GM23338 (cell line): ENCODE data around the gene SBF1. TPM values are rescaled to one million over a fixed set of nuclear protein-coding genes. Genes with fewer than 3 reads are reported as not detected.

ENCODE experiments used
- ATAC-seq: fragments of 200-7000 bp; cut with Tn5 transposase; 3 replicates; pipeline ENCODE4 v1.9.1; 2020
- DNase-seq: peaks from one replicate; pipeline ENCODE4 v3.0.0-alpha.2; 2015; ENCODE audit warnings: low spot score
- H2AFZ ChIP-seq: fragments of 200-600 bp; sonication (generic); 2 replicates; pipeline ENCODE4 v1.8.0; 2016; ENCODE audit warnings: antibody characterized with exemption, mild to moderate bottlenecking, moderate library complexity
- H3F3A ChIP-seq: fragments of 200-600 bp; sonication (generic); replicated peaks from 2 replicates; pipeline ENCODE4 v1.8.0; 2017; ENCODE audit warnings: antibody characterized with exemption, mixed run types, low read depth
- H3K27ac ChIP-seq: fragments of 200-600 bp; sonication (generic); 2 replicates; pipeline ENCODE4 v1.6.1; 2016; ENCODE audit warnings: low read depth
- H3K27me3 ChIP-seq: fragments of 200-600 bp; sonication (generic); 2 replicates; pipeline ENCODE4 v1.8.0; 2016; ENCODE audit warnings: mild to moderate bottlenecking, mixed run types, moderate library complexity; ENCODE audit not compliant: insufficient read depth
- H3K36me3 ChIP-seq: fragments of 200-600 bp; sonication (generic); 2 replicates; pipeline ENCODE4 v1.8.0; 2016; ENCODE audit warnings: mild to moderate bottlenecking; ENCODE audit not compliant: insufficient read depth
- H3K4me1 ChIP-seq: fragments of 200-600 bp; sonication (generic); 2 replicates; pipeline ENCODE4 v1.8.0; 2016; ENCODE audit warnings: mild to moderate bottlenecking, moderate library complexity; ENCODE audit not compliant: insufficient read depth
- H3K4me2 ChIP-seq: fragments of 200-600 bp; sonication (generic); 2 replicates; pipeline ENCODE4 v1.7.1; 2017; ENCODE audit warnings: mixed run types
- H3K4me3 ChIP-seq: fragments of 200-600 bp; sonication (generic); 2 replicates; pipeline ENCODE4 v1.6.1; 2016; ENCODE audit warnings: mixed run types
- H3K79me2 ChIP-seq: fragments of 200-600 bp; sonication (generic); replicated peaks from 2 replicates; pipeline ENCODE4 v1.8.0; 2017; ENCODE audit warnings: mild to moderate bottlenecking; ENCODE audit not compliant: insufficient read depth
- H3K9me2 ChIP-seq: fragments of 200-600 bp; sonication (generic); 2 replicates; pipeline ENCODE4 v1.8.0; 2017; ENCODE audit not compliant: insufficient read depth
- H4K20me1 ChIP-seq: fragments of 200-600 bp; sonication (generic); replicated peaks from 2 replicates; pipeline ENCODE4 v1.8.0; 2017; ENCODE audit warnings: mild to moderate bottlenecking; ENCODE audit not compliant: insufficient read depth
- H3K27ac Mint-ChIP-seq: 2 replicates; pipeline ENCODE4 v1.8.0; 2020; ENCODE audit warnings: inconsistent platforms, mild to moderate bottlenecking, moderate library complexity, mixed read lengths
- H3K27me3 Mint-ChIP-seq: 3 replicates; pipeline ENCODE4 v1.8.0; 2022; ENCODE audit warnings: low read depth, mild to moderate bottlenecking, moderate library complexity, mixed read lengths, inconsistent platforms; ENCODE audit not compliant: insufficient read depth, poor library complexity
- H3K36me3 Mint-ChIP-seq: 3 replicates; pipeline ENCODE4 v1.8.0; 2021; ENCODE audit warnings: low read depth, mild to moderate bottlenecking, inconsistent platforms, moderate library complexity, mixed read lengths
- H3K4me1 Mint-ChIP-seq: 3 replicates; pipeline ENCODE4 v1.8.0; 2020; ENCODE audit warnings: mild to moderate bottlenecking, inconsistent platforms, mixed read lengths
- H3K4me3 Mint-ChIP-seq: 3 replicates; pipeline ENCODE4 v1.8.0; 2021; ENCODE audit warnings: moderate library complexity, mild to moderate bottlenecking, inconsistent platforms, mixed read lengths
- H3K9me3 Mint-ChIP-seq: 3 replicates; pipeline ENCODE4 v1.8.0; 2020; ENCODE audit warnings: moderate library complexity, mild to moderate bottlenecking, inconsistent platforms, mixed read lengths
- CREB1 ChIP-seq: fragments of 250-450 bp; sonication (Bioruptor Pico); IDR thresholded peaks from 2 replicates; pipeline ENCODE4 v1.5.0; 2020; ENCODE audit warnings: low read depth, mild to moderate bottlenecking, moderate library complexity
- ETS1 ChIP-seq: IDR thresholded peaks from 2 replicates; pipeline ENCODE4 v1.6.1; 2016; ENCODE audit warnings: antibody characterized with exemption
- EZH2 ChIP-seq: fragments of 200-600 bp; sonication (generic); IDR thresholded peaks from one replicate; pipeline ENCODE4 v1.8.0; 2017; ENCODE audit warnings: antibody characterized with exemption, mild to moderate bottlenecking, low read depth; ENCODE audit not compliant: unreplicated experiment
- EZH2phosphoT487 ChIP-seq: fragments of 200-600 bp; sonication (generic); IDR thresholded peaks from one replicate; pipeline ENCODE4 v1.8.1; 2018; ENCODE audit warnings: antibody characterized with exemption; ENCODE audit not compliant: unreplicated experiment
- NANOG ChIP-seq: IDR thresholded peaks from 2 replicates; pipeline ENCODE4 v1.6.1; 2016; ENCODE audit warnings: antibody characterized with exemption, borderline replicate concordance
- POLR2AphosphoS5 ChIP-seq: IDR thresholded peaks from 2 replicates; pipeline ENCODE4 v1.6.1; 2016; ENCODE audit warnings: antibody characterized with exemption, low read depth
- REST ChIP-seq: IDR thresholded peaks from one replicate; pipeline ENCODE4 v1.6.1; 2018; ENCODE audit warnings: antibody characterized with exemption; ENCODE audit not compliant: unreplicated experiment
- ZNF114 ChIP-seq: fragments of 250-450 bp; sonication (Bioruptor Pico); IDR thresholded peaks from 2 replicates; pipeline ENCODE4 v1.5.0; 2020; ENCODE audit warnings: mild to moderate bottlenecking, moderate library complexity
- ZNF331 ChIP-seq: fragments of 250-450 bp; sonication (Bioruptor Pico); IDR thresholded peaks from 2 replicates; pipeline ENCODE4 v1.5.0; 2020; ENCODE audit warnings: low read depth, mild to moderate bottlenecking, moderate library complexity
- ZNF462 ChIP-seq: fragments of 250-450 bp; sonication (Bioruptor Pico); IDR thresholded peaks from 2 replicates; pipeline ENCODE4 v1.5.0; 2020; ENCODE audit warnings: mild to moderate bottlenecking, moderate library complexity
- polyA plus RNA-seq: library from polyadenylated mRNA; unstranded; fragments of >200 nt; fragmentation: Nextera tagmentation; extraction: Ambion mirVana; gene quantifications from 2 replicates; pipeline ENCODE4 v1.2.1, GENCODE V29; 2016
- total RNA-seq: library from RNA; depleted of rRNA; stranded (reverse); fragments of >200 nt; shearing (Covaris generic); gene quantifications from 2 replicates; pipeline ENCODE4 v1.2.3, GENCODE V29; 2014
- TF ChIP-seq, protein P1 (sequence below), 2 experiments: fragments of 200-600 bp in 1 of 2; sonication (generic) in 1 of 2; conservative IDR thresholded peaks; 2 replicates each; pipeline versions ENCODE4 v1.5.1 to v1.6.1; 2016 to 2017; ENCODE audit warnings: antibody characterized with exemption in 2 of 2, low read depth in 2 of 2, mild to moderate bottlenecking in 2 of 2, moderate library complexity in 1 of 2

The SBF1 gene
- total and polyA plus RNA-seq, 2 experiments from 2014 or later = 26.5 to 85.4 TPM

DNA sequence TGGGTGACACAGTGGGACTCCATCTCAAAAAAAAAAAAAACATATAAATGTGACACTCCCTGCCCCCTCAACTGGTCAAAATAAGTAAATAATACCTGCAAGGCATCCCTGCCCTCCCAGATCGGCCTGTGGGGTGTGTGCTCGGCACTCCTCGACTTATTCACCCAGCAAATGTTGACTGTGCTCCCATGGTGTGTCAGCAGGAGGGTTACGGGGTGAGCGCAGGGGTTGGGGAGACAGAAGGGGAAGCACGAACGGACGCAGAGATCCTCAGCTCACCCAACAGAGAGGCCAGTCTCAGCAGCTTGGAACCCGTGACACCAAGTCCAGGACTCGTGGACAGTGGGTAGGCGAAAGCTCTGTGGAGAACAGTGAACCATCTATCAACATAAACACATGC is 4.9 kb upstream of the SBF1 start:
- Histone ChIP-seq H2AFZ (no peak overlapping the region), H3K36me3 (no peaks in the 10 kb centered on the region), H3K27ac (no peak overlapping the region), H3K4me2 (no peak overlapping the region), H3F3A (no peaks in the 10 kb centered on the region), H4K20me1 (no peaks in the 10 kb centered on the region), H3K79me2 (no peaks in the 10 kb centered on the region), H3K4me3 (no peak overlapping the region), H3K27me3 (peaks cover 23% of the 10 kb centered on the region), H3K9me2 (no peaks in the 10 kb centered on the region), H3K4me1 (peaks cover 5% of the 10 kb centered on the region)
- Mint-ChIP-seq H3K4me1 (peaks cover 12% of the 10 kb centered on the region; the same call in 2 of the 3 replicates), H3K27me3 (peaks cover 37% of the 10 kb centered on the region), H3K36me3 (0 out of 3 replicates have a peak, but pooled peaks cover 3% of the 10 kb centered on the region), H3K9me3 (no peaks in the 10 kb centered on the region; the same call in 2 of the 3 replicates), H3K4me3 (peak overlapping the region; percentile 62; the same call in 2 of the 3 replicates), H3K27ac (no peak overlapping the region)
- ATAC-seq (no peak), DNase-seq (no peak)
- TF ChIP-seq EZH2phosphoT487 (no peak), ZNF462 (CRISPR knock-in tag) (no peak), ETS1 (no peak), POLR2AphosphoS5 (no peak), CREB1 (CRISPR knock-in tag) (no peak), NANOG (no peak), ZNF331 (CRISPR knock-in tag) (no peak), REST (no peak), EZH2 (no peak), ZNF114 (CRISPR knock-in tag) (no peak)
- TF ChIP-seq, protein P1, sequence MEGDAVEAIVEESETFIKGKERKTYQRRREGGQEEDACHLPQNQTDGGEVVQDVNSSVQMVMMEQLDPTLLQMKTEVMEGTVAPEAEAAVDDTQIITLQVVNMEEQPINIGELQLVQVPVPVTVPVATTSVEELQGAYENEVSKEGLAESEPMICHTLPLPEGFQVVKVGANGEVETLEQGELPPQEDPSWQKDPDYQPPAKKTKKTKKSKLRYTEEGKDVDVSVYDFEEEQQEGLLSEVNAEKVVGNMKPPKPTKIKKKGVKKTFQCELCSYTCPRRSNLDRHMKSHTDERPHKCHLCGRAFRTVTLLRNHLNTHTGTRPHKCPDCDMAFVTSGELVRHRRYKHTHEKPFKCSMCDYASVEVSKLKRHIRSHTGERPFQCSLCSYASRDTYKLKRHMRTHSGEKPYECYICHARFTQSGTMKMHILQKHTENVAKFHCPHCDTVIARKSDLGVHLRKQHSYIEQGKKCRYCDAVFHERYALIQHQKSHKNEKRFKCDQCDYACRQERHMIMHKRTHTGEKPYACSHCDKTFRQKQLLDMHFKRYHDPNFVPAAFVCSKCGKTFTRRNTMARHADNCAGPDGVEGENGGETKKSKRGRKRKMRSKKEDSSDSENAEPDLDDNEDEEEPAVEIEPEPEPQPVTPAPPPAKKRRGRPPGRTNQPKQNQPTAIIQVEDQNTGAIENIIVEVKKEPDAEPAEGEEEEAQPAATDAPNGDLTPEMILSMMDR (conservative IDR thresholded peaks at IDR 0.05; ENCODE audit: low read depth in 2 of 2) = no peak
